HFFc6 (cell line): ENCODE results near the gene BAIAP2L2. TPM values are rescaled to one million over a fixed set of nuclear protein-coding genes. Genes with fewer than 3 reads are reported as not detected.
"Not testable (repeated sequence)": the region's sequence is repeated elsewhere in the genome, so short reads cannot be mapped to it uniquely, and the experiment has no call there.

Experiments used
- DNase-seq: peaks from one replicate; pipeline ENCODE4 v3.0.0-alpha.2; 2018
- H3K27ac Mint-ChIP-seq: 2 replicates; pipeline ENCODE4 v1.8.0; 2020; ENCODE audit warnings: mild to moderate bottlenecking, mixed read lengths
- H3K27me3 Mint-ChIP-seq: 2 replicates; pipeline ENCODE4 v1.8.0; 2021; ENCODE audit warnings: mild to moderate bottlenecking, moderate library complexity, mixed read lengths; ENCODE audit not compliant: insufficient read depth
- H3K36me3 Mint-ChIP-seq: 2 replicates; pipeline ENCODE4 v1.8.0; 2021; ENCODE audit warnings: low read depth, mixed read lengths
- H3K4me1 Mint-ChIP-seq: 2 replicates; pipeline ENCODE4 v1.8.0; 2020; ENCODE audit warnings: low read depth, mixed read lengths
- H3K4me3 Mint-ChIP-seq: 2 replicates; pipeline ENCODE4 v1.8.0; 2020; ENCODE audit warnings: mild to moderate bottlenecking, moderate library complexity, mixed read lengths
- H3K9me3 Mint-ChIP-seq: 2 replicates; pipeline ENCODE4 v1.8.0; 2020; ENCODE audit warnings: mild to moderate bottlenecking, mixed read lengths
- CTCF ChIP-seq: fragments of 200-600 bp; sonication (generic); IDR thresholded peaks from 2 replicates; pipeline ENCODE4 v1.5.0; 2021; ENCODE audit warnings: antibody characterized with exemption, mild to moderate bottlenecking
- total RNA-seq, 6 experiments: library from RNA; stranded (reverse); fragmentation: NEBNext Ultra II Directional; extraction: Animal tissue kit (Norgen Biotek cat#: 25700); gene quantifications; 2 replicates in 1 of 6; 3 replicates in 5 of 6; pipeline ENCODE4 v1.2.3, GENCODE V29; 2021

BAIAP2L2 gene
- total RNA-seq, 6 experiments from 2014 or later, result 0.08 TPM; not detected in 5

- no peak for TF ChIP-seq CTCF
- no peak for DNase-seq
- H3K27me3 Mint-ChIP-seq, result no peaks in the 10 kb centered on the region; the same call in 1 of the 2 replicates
- H3K27ac Mint-ChIP-seq, result no peak overlapping the region
- no peaks in the 10 kb centered on the region; the same call in 1 of the 2 replicates for H3K9me3 Mint-ChIP-seq
- H3K36me3 Mint-ChIP-seq, result no peaks in the 10 kb centered on the region
- peaks cover 18% of the 10 kb centered on the region for H3K4me1 Mint-ChIP-seq
- no peak overlapping the region for H3K4me3 Mint-ChIP-seq
Measured at GRCh38 chr22:38148245-38148644, 37.8 kb upstream of the BAIAP2L2 start.

- H3K36me3 Mint-ChIP-seq, H3K4me3 Mint-ChIP-seq, H3K27ac Mint-ChIP-seq, H3K9me3 Mint-ChIP-seq, DNase-seq, H3K27me3 Mint-ChIP-seq: not testable (repeated sequence)
- peaks cover 18% of the 10 kb centered on the region for H3K4me1 Mint-ChIP-seq
Measured at GRCh38 chr22:38146166-38146565, 35.7 kb upstream of the BAIAP2L2 start.

- no peaks in the 10 kb centered on the region for H3K27me3 Mint-ChIP-seq
- H3K36me3 Mint-ChIP-seq, result no peaks in the 10 kb centered on the region
- no peak for DNase-seq
- H3K9me3 Mint-ChIP-seq, result no peaks in the 10 kb centered on the region; the same call in 1 of the 2 replicates
- H3K27ac Mint-ChIP-seq, result no peak overlapping the region
- H3K4me1 Mint-ChIP-seq, result peaks cover 18% of the 10 kb centered on the region
- no peak overlapping the region for H3K4me3 Mint-ChIP-seq
- TF ChIP-seq CTCF, result no peak
Measured at GRCh38 chr22:38144025-38144405, 33.5 kb upstream of the BAIAP2L2 start.

- H3K27me3 Mint-ChIP-seq, result no peaks in the 10 kb centered on the region; the same call in 1 of the 2 replicates
- TF ChIP-seq CTCF, result no peak
- no peaks in the 10 kb centered on the region for H3K9me3 Mint-ChIP-seq
- H3K27ac Mint-ChIP-seq, result no peak overlapping the region
- no peak overlapping the region for H3K4me3 Mint-ChIP-seq
- no peaks in the 10 kb centered on the region for H3K36me3 Mint-ChIP-seq
- DNase-seq, result no peak
- peaks cover 8% of the 10 kb centered on the region for H3K4me1 Mint-ChIP-seq
Measured at GRCh38 chr22:38142606-38143005, 32.1 kb upstream of the BAIAP2L2 start.

GRCh38 chr22:38141217-38141973 lies 30.9 kb upstream of the BAIAP2L2 start:
- H3K4me1 Mint-ChIP-seq, result peaks cover 8% of the 10 kb centered on the region
- no peak overlapping the region for H3K4me3 Mint-ChIP-seq
- no peaks in the 10 kb centered on the region for H3K9me3 Mint-ChIP-seq
- no peak overlapping the region for H3K27ac Mint-ChIP-seq
- no peak for DNase-seq
- H3K36me3 Mint-ChIP-seq, result no peaks in the 10 kb centered on the region
- no peaks in the 10 kb centered on the region; the same call in 1 of the 2 replicates for H3K27me3 Mint-ChIP-seq
- no peak for TF ChIP-seq CTCF

GRCh38 chr22:38139901-38140300 lies 29.4 kb upstream of the BAIAP2L2 start:
- no peak for TF ChIP-seq CTCF
- no peak for DNase-seq
- H3K27ac Mint-ChIP-seq, result no peak overlapping the region
- peaks cover 13% of the 10 kb centered on the region for H3K4me1 Mint-ChIP-seq
- H3K4me3 Mint-ChIP-seq, result no peak overlapping the region
- no peaks in the 10 kb centered on the region for H3K9me3 Mint-ChIP-seq
- H3K27me3 Mint-ChIP-seq, result no peaks in the 10 kb centered on the region; the same call in 1 of the 2 replicates
- H3K36me3 Mint-ChIP-seq, result no peaks in the 10 kb centered on the region
